Lower leg skin (tissue), 4 donors: Measurements from ENCODE around the gene DCAF8. TPM values are rescaled to one million over a fixed set of nuclear protein-coding genes. Genes with fewer than 3 reads are reported as not detected.

Experiments
- DNase-seq, 2 donors: peaks; one replicate each; pipeline ENCODE4 v3.0.0-alpha.2; 2019; ENCODE audit warnings: low spot score in 2 of 2
- H3K4me3 ChIP-seq: fragments of 200-600 bp; sonication (generic); 2 replicates; pipeline ENCODE4 v1.5.1; 2017; ENCODE audit warnings: mild to moderate bottlenecking, low read depth; ENCODE audit not compliant: poor library complexity, severe bottlenecking
- POLR2A ChIP-seq, 2 donors: fragments of 450-650 bp; IDR thresholded peaks; one replicate each; pipeline ENCODE4 v1.6.1; 2016 to 2017; ENCODE audit warnings: antibody characterized with exemption in 2 of 2, mild to moderate bottlenecking in 1 of 2, moderate library complexity in 1 of 2
- WGBS, 2 donors: methylation state at CpG; one replicate each; pipeline ENCODE4 v1.1.5; 2018; 5-methylcytosine and 5-hydroxymethylcytosine counted together
- intact Hi-C: fragments of 100-400 bp; cut with DNase I; formaldehyde crosslinking; loops from one replicate; pipeline ENCODE4 v1.15.0; 2023; ENCODE audit warnings: low total_unique reads
- total RNA-seq, 4 donors: library from RNA; depleted of rRNA; stranded (reverse); fragments of >200 nt; gene quantifications; one replicate each; pipeline ENCODE4 v1.1.0, GENCODE V29; 2016
- TF ChIP-seq, protein P1 (sequence below), 3 donors: fragments of 450-650 bp; IDR thresholded peaks; one replicate each; pipeline ENCODE4 v1.5.1; 2016; ENCODE audit warnings: antibody characterized with exemption in 3 of 3, mild to moderate bottlenecking in 3 of 3, moderate library complexity in 2 of 3

The DCAF8 gene
- total RNA-seq, 4 donors from 2014 or later = 90.2 to 141 (median 97.9) TPM

DNA sequence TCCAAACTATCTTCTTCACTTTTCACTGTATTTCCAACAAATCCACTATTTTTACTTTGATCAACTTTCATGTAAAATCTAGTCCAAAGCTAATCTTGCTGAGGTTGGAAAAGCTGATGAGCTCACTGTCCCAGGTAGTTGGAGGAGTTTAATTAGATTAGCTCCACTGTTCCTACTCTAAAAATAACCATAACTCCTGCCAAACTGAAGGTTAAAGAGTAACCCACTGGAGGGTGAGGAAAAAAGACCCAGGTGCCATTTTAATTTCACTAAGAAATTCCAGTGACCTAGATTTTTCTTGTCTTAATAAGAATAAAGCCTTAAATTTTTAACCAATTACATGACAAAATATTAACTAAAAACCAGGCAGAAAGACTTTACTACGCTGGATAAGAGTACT, 15.3 kb downstream of the DCAF8 start:
- DNase-seq = no peak
- H3K4me3 ChIP-seq = no peak overlapping the region
- intact Hi-C loops = no loop called here
- TF ChIP-seq, protein P1, sequence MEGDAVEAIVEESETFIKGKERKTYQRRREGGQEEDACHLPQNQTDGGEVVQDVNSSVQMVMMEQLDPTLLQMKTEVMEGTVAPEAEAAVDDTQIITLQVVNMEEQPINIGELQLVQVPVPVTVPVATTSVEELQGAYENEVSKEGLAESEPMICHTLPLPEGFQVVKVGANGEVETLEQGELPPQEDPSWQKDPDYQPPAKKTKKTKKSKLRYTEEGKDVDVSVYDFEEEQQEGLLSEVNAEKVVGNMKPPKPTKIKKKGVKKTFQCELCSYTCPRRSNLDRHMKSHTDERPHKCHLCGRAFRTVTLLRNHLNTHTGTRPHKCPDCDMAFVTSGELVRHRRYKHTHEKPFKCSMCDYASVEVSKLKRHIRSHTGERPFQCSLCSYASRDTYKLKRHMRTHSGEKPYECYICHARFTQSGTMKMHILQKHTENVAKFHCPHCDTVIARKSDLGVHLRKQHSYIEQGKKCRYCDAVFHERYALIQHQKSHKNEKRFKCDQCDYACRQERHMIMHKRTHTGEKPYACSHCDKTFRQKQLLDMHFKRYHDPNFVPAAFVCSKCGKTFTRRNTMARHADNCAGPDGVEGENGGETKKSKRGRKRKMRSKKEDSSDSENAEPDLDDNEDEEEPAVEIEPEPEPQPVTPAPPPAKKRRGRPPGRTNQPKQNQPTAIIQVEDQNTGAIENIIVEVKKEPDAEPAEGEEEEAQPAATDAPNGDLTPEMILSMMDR (IDR thresholded peaks at IDR 0.05) = no peak
- no peak for TF ChIP-seq POLR2A (IDR thresholded peaks at IDR 0.05)
- 95 to 100% methylated on average over 1 of the region's 1 CpG for WGBS, 2 donors

DNA sequence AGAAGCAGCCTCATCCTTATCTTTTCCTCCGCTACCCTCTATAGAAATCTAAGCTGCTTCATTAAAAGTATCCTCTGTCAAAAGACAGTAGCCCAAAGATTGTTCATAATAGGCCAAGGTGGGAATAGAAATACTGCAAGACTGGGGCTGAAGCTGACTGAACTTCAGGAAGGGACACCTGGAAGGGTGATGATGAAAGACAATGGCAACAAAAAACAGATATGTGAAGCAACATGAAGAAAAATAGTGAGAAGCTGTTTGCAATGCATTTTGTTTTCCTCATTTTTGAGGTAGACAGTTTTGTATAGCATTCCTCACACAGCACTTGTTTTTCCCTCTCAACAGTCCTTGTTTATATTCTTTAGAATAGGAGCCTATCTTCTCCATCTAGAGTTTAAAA, 16.9 kb downstream of the DCAF8 start:
- no peak overlapping the region for H3K4me3 ChIP-seq
- 95% methylated on average over 1 of the region's 1 CpG for WGBS, 2 donors
- intact Hi-C loops = no loop called here
- DNase-seq = no peak
- no peak for TF ChIP-seq POLR2A (IDR thresholded peaks at IDR 0.05)
- TF ChIP-seq, protein P1 (IDR thresholded peaks at IDR 0.05) = no peak

DNA sequence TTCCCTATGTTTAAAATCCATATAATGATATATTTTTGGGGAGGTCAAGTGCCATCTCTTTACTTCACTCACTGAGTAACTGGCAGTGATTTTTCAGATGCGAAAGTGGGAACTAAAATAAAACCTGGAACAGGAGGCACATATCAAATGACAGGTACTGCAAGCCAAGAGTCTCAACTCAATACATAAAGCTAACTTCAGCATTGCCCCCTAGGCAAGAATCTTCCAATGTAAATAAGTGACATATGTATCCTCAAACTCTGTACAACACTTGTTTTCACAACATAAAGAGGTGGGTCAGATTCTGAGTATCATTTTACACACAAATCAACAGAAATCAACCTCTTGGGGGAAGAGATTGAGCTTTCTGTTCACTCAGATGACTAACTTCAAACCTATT, 18.1 kb downstream of the DCAF8 start:
- TF ChIP-seq POLR2A (IDR thresholded peaks at IDR 0.05) = no peak
- TF ChIP-seq, protein P1 (IDR thresholded peaks at IDR 0.05) = no peak
- 69 to 78% methylated on average over 1 of the region's 1 CpG for WGBS, 2 donors
- no peak overlapping the region for H3K4me3 ChIP-seq
- intact Hi-C loops = no loop called here
- no peak for DNase-seq

DNA sequence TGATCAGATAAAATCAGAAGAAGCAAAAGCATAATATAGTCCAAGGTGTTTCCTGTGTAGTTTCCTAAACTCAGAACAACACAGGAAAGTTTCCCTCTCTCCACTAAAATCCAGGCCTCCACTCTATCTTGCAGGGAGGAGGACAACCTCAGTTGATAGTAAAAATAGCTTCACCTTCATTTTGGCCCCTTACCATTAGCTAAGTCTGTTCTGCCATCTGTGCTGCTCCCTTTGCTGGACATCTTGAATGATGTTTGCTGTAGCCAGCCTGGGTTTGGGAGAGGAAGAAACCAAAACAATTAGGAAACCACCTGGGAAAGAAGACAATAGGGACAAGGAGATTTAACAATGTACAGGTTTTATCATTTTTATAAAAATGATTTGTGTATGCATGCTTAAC, 18.6 kb downstream of the DCAF8 start:
- DNase-seq = no peak
- intact Hi-C loops = no loop called here
- no peak overlapping the region for H3K4me3 ChIP-seq
- TF ChIP-seq, protein P1 (IDR thresholded peaks at IDR 0.05) = no peak
- no peak for TF ChIP-seq POLR2A (IDR thresholded peaks at IDR 0.05)

DNA sequence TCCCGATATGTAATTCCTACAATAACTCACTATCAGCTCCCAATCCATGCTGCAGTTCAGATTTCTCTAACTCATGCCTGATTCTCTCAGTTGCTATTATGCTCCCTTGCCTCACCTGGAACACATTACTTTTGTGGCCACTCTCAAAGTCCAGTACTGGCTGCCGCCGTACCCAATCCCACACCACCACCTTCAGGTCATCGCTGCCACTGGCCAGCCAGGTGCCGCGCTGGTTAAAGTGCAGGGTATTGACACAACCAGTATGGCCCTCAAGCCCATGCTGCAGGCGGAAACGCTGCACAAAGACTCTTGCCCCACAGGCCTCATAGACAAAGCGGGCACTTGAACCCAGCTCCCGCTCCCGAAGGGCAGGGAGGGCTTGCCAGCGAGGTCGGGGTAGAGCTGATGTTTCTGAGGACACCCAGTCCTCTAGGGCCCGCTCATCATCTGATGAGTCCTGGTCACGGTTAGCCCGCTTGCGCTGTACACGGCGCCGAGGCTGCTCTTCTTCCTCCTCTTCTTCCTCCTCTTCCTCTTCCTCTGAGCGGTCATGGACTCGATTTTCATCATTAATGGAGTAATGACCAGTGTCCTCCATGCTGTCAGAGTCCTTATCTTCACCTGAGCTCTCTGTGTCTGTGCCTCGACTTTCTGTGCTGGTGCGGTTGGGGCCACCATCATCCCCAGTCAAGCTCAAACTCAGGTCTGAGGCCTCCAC, 22.6 kb downstream of the DCAF8 start:
- intact Hi-C loops = no loop called here
- 95% methylated on average over 24 of the region's 24 CpGs for WGBS, 2 donors

More for the DNA sequence above, 22.6 kb downstream of the DCAF8 start:
- DNase-seq = no peak
- no peak for TF ChIP-seq POLR2A (IDR thresholded peaks at IDR 0.05)
- TF ChIP-seq, protein P1 (IDR thresholded peaks at IDR 0.05) = no peak
- H3K4me3 ChIP-seq = no peak overlapping the region
